Ishikawa (cell line): ENCODE measurements around the gene PNMA8A.
A peak's percentile ranks its signal among the peaks of the same experiment; 100 is the strongest.

Experiments used
- CEBPB ChIP-seq: IDR thresholded peaks from 2 replicates; pipeline ENCODE4 v1.6.1; 2012
- CREB1 ChIP-seq: IDR thresholded peaks from 2 replicates; pipeline ENCODE4 v1.6.1; 2012; ENCODE audit warnings: low read depth
- EGR1 ChIP-seq: IDR thresholded peaks from 2 replicates; pipeline ENCODE4 v1.6.1; 2012
- EP300 ChIP-seq: IDR thresholded peaks from 2 replicates; pipeline ENCODE4 v1.6.1; 2012; ENCODE audit warnings: borderline replicate concordance
- FOXM1 ChIP-seq: IDR thresholded peaks from 2 replicates; pipeline ENCODE4 v1.6.1; 2012; ENCODE audit warnings: low read depth, borderline replicate concordance
- NFIC ChIP-seq: IDR thresholded peaks from 2 replicates; pipeline ENCODE4 v1.6.1; 2012
- RAD21 ChIP-seq: IDR thresholded peaks from 2 replicates; pipeline ENCODE4 v1.6.1; 2012; ENCODE audit warnings: low read depth
- TAF1 ChIP-seq: IDR thresholded peaks from 2 replicates; pipeline ENCODE4 v1.6.1; 2012; ENCODE audit warnings: low read depth, mild to moderate bottlenecking
- TCF12 ChIP-seq: IDR thresholded peaks from 2 replicates; pipeline ENCODE4 v1.6.1; 2012; ENCODE audit warnings: low read depth
- TEAD4 ChIP-seq: IDR thresholded peaks from 2 replicates; pipeline ENCODE4 v1.6.1; 2012
- YY1 ChIP-seq: IDR thresholded peaks from 2 replicates; pipeline ENCODE4 v1.6.1; 2012; ENCODE audit warnings: low read depth
- ZBTB7A ChIP-seq: IDR thresholded peaks from 2 replicates; pipeline ENCODE4 v1.6.1; 2012; ENCODE audit warnings: low read depth
- TF ChIP-seq, protein P1 (sequence below): IDR thresholded peaks from 2 replicates; pipeline ENCODE4 v1.6.1; 2012
- TF ChIP-seq, protein P2 (sequence below): IDR thresholded peaks from 2 replicates; pipeline ENCODE4 v1.6.1; 2012; ENCODE audit warnings: low read depth, mild to moderate bottlenecking
- TF ChIP-seq, protein P3 (sequence below): IDR thresholded peaks from 2 replicates; pipeline ENCODE4 v1.6.1; 2012

Gene PNMA8A

DNA sequence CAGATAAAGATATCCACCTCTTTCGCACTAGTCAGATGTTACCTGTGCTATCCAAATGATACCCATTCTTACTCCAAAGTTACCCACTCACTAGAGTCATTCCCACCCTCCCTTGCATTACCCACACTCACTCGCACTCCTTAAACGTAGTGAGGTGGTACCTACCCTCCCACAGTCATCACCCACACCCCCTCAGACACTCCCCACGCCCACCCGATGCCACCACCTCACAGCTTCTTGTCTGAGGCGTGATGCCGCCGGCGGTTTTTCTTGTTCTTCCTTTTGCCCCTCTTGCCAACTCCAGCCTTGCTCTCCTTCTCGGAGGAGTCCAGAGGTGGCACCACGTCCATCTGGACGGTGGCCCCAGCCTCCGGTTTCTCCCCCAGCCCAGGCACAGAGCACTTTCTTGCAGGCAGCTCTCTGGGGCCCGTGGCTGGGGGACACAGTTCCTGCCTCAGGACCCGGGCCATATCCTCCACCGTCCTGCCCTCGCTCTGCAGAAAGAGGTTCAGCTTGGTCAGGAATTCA lies 43.8 kb downstream of the PNMA8A start:
- TF ChIP-seq FOXM1 (no peak), ZBTB7A (no peak), NFIC (no peak), CREB1 (no peak), CEBPB (no peak), RAD21 (no peak), EP300 (no peak), YY1 (no peak), TCF12 (no peak)
- TF ChIP-seq, protein P1, sequence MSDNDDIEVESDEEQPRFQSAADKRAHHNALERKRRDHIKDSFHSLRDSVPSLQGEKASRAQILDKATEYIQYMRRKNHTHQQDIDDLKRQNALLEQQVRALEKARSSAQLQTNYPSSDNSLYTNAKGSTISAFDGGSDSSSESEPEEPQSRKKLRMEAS: no peak
- TF ChIP-seq, protein P2, sequence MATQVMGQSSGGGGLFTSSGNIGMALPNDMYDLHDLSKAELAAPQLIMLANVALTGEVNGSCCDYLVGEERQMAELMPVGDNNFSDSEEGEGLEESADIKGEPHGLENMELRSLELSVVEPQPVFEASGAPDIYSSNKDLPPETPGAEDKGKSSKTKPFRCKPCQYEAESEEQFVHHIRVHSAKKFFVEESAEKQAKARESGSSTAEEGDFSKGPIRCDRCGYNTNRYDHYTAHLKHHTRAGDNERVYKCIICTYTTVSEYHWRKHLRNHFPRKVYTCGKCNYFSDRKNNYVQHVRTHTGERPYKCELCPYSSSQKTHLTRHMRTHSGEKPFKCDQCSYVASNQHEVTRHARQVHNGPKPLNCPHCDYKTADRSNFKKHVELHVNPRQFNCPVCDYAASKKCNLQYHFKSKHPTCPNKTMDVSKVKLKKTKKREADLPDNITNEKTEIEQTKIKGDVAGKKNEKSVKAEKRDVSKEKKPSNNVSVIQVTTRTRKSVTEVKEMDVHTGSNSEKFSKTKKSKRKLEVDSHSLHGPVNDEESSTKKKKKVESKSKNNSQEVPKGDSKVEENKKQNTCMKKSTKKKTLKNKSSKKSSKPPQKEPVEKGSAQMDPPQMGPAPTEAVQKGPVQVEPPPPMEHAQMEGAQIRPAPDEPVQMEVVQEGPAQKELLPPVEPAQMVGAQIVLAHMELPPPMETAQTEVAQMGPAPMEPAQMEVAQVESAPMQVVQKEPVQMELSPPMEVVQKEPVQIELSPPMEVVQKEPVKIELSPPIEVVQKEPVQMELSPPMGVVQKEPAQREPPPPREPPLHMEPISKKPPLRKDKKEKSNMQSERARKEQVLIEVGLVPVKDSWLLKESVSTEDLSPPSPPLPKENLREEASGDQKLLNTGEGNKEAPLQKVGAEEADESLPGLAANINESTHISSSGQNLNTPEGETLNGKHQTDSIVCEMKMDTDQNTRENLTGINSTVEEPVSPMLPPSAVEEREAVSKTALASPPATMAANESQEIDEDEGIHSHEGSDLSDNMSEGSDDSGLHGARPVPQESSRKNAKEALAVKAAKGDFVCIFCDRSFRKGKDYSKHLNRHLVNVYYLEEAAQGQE: no peak

DNA sequence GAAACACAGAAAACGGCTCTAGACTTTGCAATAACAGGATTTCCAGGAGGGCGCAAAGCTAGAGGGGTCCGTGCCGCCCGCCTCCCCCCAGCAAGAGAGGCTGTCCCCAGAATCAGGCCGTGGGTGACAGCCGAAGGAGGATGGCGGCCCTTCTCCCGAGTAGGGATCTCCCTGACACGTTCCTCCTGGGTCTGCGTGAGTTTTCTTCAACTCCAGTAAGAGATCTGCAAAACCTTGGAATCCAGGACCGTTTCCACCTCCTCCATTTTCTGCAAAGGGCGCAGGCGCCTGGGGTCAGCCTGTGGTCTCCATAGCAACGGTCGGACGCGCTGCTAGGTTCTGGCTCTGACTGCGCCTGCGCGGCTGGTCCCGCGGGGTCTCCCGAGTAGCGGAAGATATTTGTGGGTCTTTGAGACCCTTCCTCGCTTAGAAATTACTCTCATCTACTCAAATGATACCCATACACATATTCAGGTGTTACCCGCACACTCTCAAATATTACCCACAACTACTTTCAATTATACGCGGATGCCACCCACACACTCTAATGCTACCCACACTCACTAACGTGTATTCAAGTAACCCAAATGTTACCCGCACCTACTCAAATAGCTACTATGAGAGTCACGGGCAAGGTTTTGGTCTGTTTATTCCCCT lies 44.7 kb downstream of the PNMA8A start:
- no peak; the same call in 1 of the 2 replicates for TF ChIP-seq TAF1
- TF ChIP-seq EGR1: 0 out of 2 replicates have a peak, but pooled peaks have one; percentile 18
- TF ChIP-seq EP300: no peak

DNA sequence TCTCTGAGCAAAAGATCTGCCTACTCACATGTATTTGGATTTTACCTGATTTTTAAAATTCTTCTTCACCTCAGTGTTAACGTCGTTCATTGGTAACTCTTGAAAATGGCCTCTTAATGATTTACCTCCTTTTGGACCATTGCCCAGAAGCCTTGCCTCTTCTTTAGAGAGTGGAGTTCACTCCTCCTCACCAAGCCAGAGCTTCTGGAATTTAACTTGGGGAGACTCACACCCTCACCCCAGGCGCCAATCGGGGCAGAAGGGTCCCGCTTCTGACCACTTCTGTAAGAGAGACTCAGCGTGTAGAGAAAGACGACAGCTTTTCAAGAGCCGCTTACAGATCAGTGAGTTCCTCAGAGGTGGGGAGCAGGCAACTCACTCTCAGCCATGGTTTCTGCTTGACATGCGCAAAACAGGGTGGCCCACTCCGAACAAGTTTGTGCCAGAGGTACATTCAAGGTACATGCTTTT lies 45.3 kb downstream of the PNMA8A start:
- TF ChIP-seq TAF1 (0 out of 2 replicates have a peak, but pooled peaks have one; percentile 31), NFIC (peak; percentile 38; the same call in 1 of the 2 replicates), CREB1 (no peak), TEAD4 (no peak)
- TF ChIP-seq, protein P3, sequence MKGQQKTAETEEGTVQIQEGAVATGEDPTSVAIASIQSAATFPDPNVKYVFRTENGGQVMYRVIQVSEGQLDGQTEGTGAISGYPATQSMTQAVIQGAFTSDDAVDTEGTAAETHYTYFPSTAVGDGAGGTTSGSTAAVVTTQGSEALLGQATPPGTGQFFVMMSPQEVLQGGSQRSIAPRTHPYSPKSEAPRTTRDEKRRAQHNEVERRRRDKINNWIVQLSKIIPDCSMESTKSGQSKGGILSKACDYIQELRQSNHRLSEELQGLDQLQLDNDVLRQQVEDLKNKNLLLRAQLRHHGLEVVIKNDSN: no peak

DNA sequence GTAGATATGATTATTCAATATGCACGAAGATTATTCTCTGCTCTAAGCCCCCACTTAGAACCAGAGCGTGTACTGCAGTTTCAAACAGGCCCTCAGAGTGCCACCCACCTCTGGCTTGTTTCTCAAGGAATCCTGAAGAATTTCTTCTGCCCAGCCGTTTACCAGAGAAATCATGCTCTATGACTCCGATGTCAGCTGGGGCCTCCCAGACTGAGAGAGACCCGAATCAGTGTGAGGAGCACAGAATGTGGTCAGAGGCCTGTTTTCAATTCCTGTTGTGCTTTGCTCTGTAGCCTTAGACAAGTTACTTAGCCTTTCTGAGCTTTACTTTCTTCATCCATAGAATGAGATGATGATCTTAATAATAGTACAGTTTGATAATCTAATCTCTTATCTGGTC lies 48.2 kb downstream of the PNMA8A start:
- TF ChIP-seq CREB1 (no peak), ZBTB7A (no peak), FOXM1 (no peak), EGR1 (no peak), RAD21 (no peak), CEBPB (no peak), TEAD4 (no peak), YY1 (no peak), NFIC (no peak)
- TF ChIP-seq, protein P1: no peak
- TF ChIP-seq, protein P2: no peak

DNA sequence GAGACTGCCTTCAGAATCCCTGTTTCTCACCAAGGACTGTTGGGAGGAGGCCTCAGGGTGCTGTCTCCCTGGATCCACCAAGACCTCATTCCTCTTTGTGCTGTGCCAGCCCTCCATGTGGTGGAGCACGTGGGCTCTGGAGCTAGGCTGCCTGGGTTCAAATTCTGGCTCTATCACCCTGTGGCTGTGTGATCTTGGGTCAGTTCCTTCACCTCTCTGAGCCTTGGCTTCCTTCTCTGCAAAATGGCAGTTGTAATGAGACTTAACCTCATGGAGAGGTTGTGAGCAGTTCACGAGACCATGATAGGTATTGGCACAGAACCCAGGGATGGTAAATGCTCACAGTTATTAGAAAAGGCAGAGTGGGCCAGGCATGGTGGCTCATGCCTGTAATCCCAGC lies 49.0 kb downstream of the PNMA8A start:
- TF ChIP-seq, protein P1: no peak
- TF ChIP-seq ZBTB7A: no peak
- no peak for TF ChIP-seq TEAD4
- TF ChIP-seq FOXM1: no peak

DNA sequence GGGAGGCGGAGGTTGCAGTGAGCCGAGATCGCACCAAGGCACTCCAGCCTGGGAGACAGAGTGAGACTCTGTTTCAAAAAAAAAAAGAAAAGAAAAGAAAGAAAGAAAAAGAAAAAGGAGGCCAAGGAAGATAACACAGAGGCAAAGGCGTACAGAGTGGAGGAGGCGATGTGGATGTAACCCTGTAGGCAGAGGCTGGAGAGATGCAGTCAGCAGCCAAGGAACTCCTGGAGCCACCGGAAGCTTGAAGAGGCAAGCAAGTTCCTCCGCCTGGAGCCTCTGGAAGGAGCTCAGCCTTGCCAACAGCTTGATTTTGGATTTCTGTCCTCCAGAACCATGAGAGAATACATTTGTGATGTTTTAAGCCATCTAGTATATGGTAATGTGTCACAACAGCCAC lies 51.3 kb downstream of the PNMA8A start:
- TF ChIP-seq TEAD4 (no peak), CREB1 (no peak), CEBPB (no peak), RAD21 (no peak), YY1 (no peak), ZBTB7A (no peak), EP300 (no peak), TAF1 (no peak), EGR1 (no peak), NFIC (no peak), TCF12 (no peak)
- TF ChIP-seq, protein P1: no peak
- TF ChIP-seq, protein P3: no peak
- TF ChIP-seq, protein P2: no peak
